ENCODE measurements around the gene MYO1D.

DNA sequence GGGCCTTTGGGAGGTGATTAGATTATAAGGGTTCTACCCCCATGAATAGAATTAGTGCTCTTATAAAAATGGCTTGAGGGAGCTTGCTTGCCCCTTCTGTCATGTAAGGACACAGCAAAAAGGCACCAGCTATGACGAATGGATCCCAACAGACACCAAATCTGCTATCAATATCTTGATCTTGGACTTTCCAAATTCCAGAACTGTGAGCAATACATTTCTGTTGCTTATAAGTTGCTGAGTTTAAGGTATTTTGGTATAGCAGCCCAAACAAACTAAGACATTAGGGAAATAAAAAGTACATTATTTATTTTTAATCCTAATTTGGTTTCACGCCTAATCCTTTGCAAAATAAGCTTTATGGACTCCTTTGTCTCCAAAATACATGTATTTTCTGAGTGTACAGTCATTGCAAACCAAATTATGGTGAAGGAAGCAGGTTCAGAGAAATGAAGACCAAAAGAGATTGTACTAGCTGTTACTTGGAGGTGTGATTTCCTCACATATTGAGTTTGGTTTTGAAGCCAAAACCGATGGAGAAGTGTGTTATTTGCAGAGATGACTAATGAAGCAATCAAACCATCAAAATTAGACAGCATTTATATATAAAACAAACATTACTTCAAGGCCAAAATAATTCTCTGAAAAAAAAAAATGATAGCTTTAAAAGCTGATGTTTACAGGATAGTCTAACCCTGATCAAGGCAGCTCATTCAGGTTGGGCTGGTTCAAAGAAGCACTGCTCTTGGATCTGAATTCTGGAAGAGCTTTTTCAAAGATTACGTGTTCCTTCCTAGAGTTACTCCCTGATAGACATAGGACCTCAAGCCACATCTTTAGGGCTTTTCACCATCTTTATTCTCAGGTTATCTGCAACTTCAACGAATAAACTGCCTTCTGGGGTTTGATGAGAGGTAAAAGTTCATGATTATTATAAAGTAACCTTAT lies 71.6 kb downstream of the MYO1D start:
- no peak for TF ChIP-seq ZSCAN31 (CRISPR knock-in tag; IDR thresholded peaks at IDR 0.05; ENCODE audit: low read depth)
- TF ChIP-seq CREM (IDR thresholded peaks at IDR 0.05) = no peak
- TF ChIP-seq CREM (CRISPR knock-in tag; IDR thresholded peaks at IDR 0.05) = no peak
- TF ChIP-seq RARA (CRISPR knock-in tag; IDR thresholded peaks at IDR 0.05) = no peak
- TF ChIP-seq HMG20A (CRISPR knock-in tag; IDR thresholded peaks at IDR 0.05; ENCODE audit: borderline replicate concordance) = no peak
- TF ChIP-seq HDAC6 (IDR thresholded peaks at IDR 0.05; ENCODE audit: low read depth, low read length) = no peak
- TF ChIP-seq HOXD1 (CRISPR knock-in tag; IDR thresholded peaks at IDR 0.05) = no peak
- no peak for TF ChIP-seq TAF15 (IDR thresholded peaks at IDR 0.05; ENCODE audit: low read depth, low read length, poor library complexity, severe bottlenecking)

Data from HepG2 (cell line).